Endothelial cell of umbilical vein (primary cell): ENCODE data around the gene CEP350. TPM values are rescaled to one million over a fixed set of nuclear protein-coding genes. Genes with fewer than 3 reads are reported as not detected.

ENCODE experiments used
- BruUV-seq: library from RNA; stranded (reverse); fragments of 400-500 nt; replicated peaks from 2 replicates; lab custom pipeline; 2021; lab: Mats Ljungman, UMichigan
- CTCF ChIA-PET: fragments of 300-600, 350-600 bp; sonication (Branson Sonifier 250); formaldehyde crosslinking; loops from one replicate; lab custom pipeline; 2021; ENCODE audit warnings: antibody characterized with exemption, inconsistent platforms; lab: Charles Lee
- POLR2A ChIA-PET: fragments of 300-600, 350-600 bp; sonication (Branson Sonifier 250); formaldehyde crosslinking; loops from one replicate; lab custom pipeline; 2021; ENCODE audit warnings: antibody characterized with exemption, inconsistent platforms; lab: Charles Lee
- DNase-seq: peaks from one replicate; pipeline ENCODE4 v3.0.0-alpha.2; 2011; ENCODE audit warnings: low read depth, low spot score
- FAIRE-seq: peaks from 2 replicates; lab custom pipeline; 2011; peaks lifted over from hg19 to GRCh38; lab: Jason Lieb, UNC
- H2AFZ ChIP-seq: 2 replicates; pipeline ENCODE4 v1.6.0; 2012; ENCODE audit warnings: low read depth, low read length, control low read depth, inconsistent platforms
- H3K27ac ChIP-seq: 2 replicates; pipeline ENCODE4 v1.5.1; 2011; ENCODE audit warnings: low read depth, mild to moderate bottlenecking, control low read depth, low read length, moderate library complexity; ENCODE audit not compliant: insufficient read depth
- H3K27me3 ChIP-seq, 2 experiments: 2 replicates each; pipeline versions ENCODE4 v1.6.0 to v1.6.1; 2011; ENCODE audit warnings: low read length in 2 of 2, mixed read lengths in 1 of 2; ENCODE audit not compliant: control insufficient read depth in 2 of 2, insufficient read depth in 2 of 2
- H3K36me3 ChIP-seq, 2 experiments: 2 replicates in 1 of 2; 3 replicates in 1 of 2; pipeline ENCODE4 v1.5.1; 2011; ENCODE audit warnings: low read length in 2 of 2, mild to moderate bottlenecking in 1 of 2, moderate library complexity in 1 of 2; ENCODE audit not compliant: control insufficient read depth in 2 of 2, insufficient read depth in 2 of 2; ENCODE audit errors: extremely low read depth in 1 of 2
- H3K4me1 ChIP-seq: 3 replicates; pipeline ENCODE4 v1.5.1; 2011; ENCODE audit warnings: mild to moderate bottlenecking, low read length; ENCODE audit not compliant: control insufficient read depth, insufficient read depth; ENCODE audit errors: extremely low read depth
- H3K4me2 ChIP-seq: 2 replicates; pipeline ENCODE4 v1.6.1; 2011; ENCODE audit warnings: low read length, control low read depth, mixed read lengths; ENCODE audit not compliant: insufficient read depth
- H3K4me3 ChIP-seq, 3 experiments: fragments of 200-600 bp in 1 of 3; sonication (generic), shearing (Covaris generic) in 1 of 3; replicated peaks in 1 of 3; 2 replicates each; pipeline ENCODE4 v1.5.1; 2011 to 2016; ENCODE audit warnings: control low read depth in 3 of 3, low read length in 3 of 3, mild to moderate bottlenecking in 2 of 3, inconsistent platforms in 1 of 3, low read depth in 1 of 3, moderate library complexity in 1 of 3; ENCODE audit not compliant: insufficient read depth in 1 of 3
- H3K79me2 ChIP-seq: 2 replicates; pipeline ENCODE4 v1.6.0; 2012; ENCODE audit warnings: low read length, inconsistent platforms; ENCODE audit not compliant: control insufficient read depth, insufficient read depth
- H3K9ac ChIP-seq: replicated peaks from 2 replicates; pipeline ENCODE3; 2011; ENCODE audit warnings: low read length, control low read depth; ENCODE audit not compliant: insufficient read depth; ENCODE audit errors: extremely low read depth
- H3K9me1 ChIP-seq: replicated peaks from 3 replicates; pipeline ENCODE4 v1.6.0; 2011; ENCODE audit warnings: mild to moderate bottlenecking, low read length; ENCODE audit not compliant: control insufficient read depth, insufficient read depth; ENCODE audit errors: extremely low read depth
- H3K9me3 ChIP-seq: replicated peaks from 2 replicates; pipeline ENCODE4 v1.5.1; 2012; ENCODE audit warnings: low read length, inconsistent platforms; ENCODE audit not compliant: control insufficient read depth, insufficient read depth
- H4K20me1 ChIP-seq: replicated peaks from 2 replicates; pipeline ENCODE3; 2011; ENCODE audit warnings: mild to moderate bottlenecking, low read length; ENCODE audit not compliant: control insufficient read depth, insufficient read depth; ENCODE audit errors: extremely low read depth
- CTCF ChIP-seq, 2 donors: IDR thresholded peaks; 1 replicate in 1 of 2; 2 replicates in 1 of 2; pipeline ENCODE4 v1.5.1; 2011; ENCODE audit warnings: low read length in 2 of 2, mild to moderate bottlenecking in 2 of 2, moderate library complexity in 2 of 2, control low read depth in 1 of 2, inconsistent platforms in 1 of 2, low read depth in 1 of 2; ENCODE audit not compliant: insufficient read depth in 1 of 2; ENCODE audit errors: extremely low read depth in 1 of 2
- EZH2 ChIP-seq: IDR thresholded peaks from 2 replicates; pipeline ENCODE4 v1.6.1; 2012; ENCODE audit warnings: borderline replicate concordance, low read depth, mild to moderate bottlenecking, moderate library complexity, low read length, inconsistent platforms; ENCODE audit not compliant: severe bottlenecking
- FOS ChIP-seq: IDR thresholded peaks from 2 replicates; pipeline ENCODE4 v1.6.1; 2011; ENCODE audit warnings: mild to moderate bottlenecking, low read length, moderate library complexity, borderline replicate concordance; ENCODE audit not compliant: insufficient read depth
- GATA2 ChIP-seq: IDR thresholded peaks from 2 replicates; pipeline ENCODE4 v1.7.0; 2011; ENCODE audit warnings: low read depth, mild to moderate bottlenecking, moderate library complexity, mixed read lengths, low read length; ENCODE audit not compliant: insufficient read length, insufficient read depth
- JUN ChIP-seq: IDR thresholded peaks from 2 replicates; pipeline ENCODE4 v1.6.1; 2011; ENCODE audit warnings: borderline replicate concordance, low read depth; ENCODE audit not compliant: insufficient read length, insufficient read depth
- MAX ChIP-seq: IDR thresholded peaks from 2 replicates; pipeline ENCODE4 v1.6.1; 2011; ENCODE audit not compliant: insufficient read depth, insufficient read length
- MYC ChIP-seq: IDR thresholded peaks from one replicate; pipeline ENCODE4 v1.6.1; 2011; ENCODE audit warnings: mild to moderate bottlenecking, low read depth, low read length
- POLR2A ChIP-seq: IDR thresholded peaks from 2 replicates; pipeline ENCODE4 v1.6.1; 2012; ENCODE audit warnings: low read depth, mild to moderate bottlenecking, control low read depth, low read length
- POLR2AphosphoS5 ChIP-seq: IDR thresholded peaks from 2 replicates; pipeline ENCODE4 v1.6.1; 2012; ENCODE audit warnings: low read depth, mild to moderate bottlenecking, control low read depth, low read length, moderate library complexity; ENCODE audit not compliant: insufficient read depth
- dilution Hi-C: fragments of 300-500 bp; cut with MboI; formaldehyde crosslinking; loops from one replicate; pipeline ENCODE4 v1.15.0; 2019; ENCODE audit warnings: low sequenced_read_pairs; ENCODE audit not compliant: extremely low pct_ligation_motif_present
- intact Hi-C: fragments of 100-400 bp; cut with micrococcal nuclease; formaldehyde crosslinking; loops from one replicate; pipeline ENCODE4 v1.10.0; 2022
- polyA plus RNA-seq, 4 experiments: library from polyadenylated mRNA; depleted of rRNA in 3 of 4; stranded (reverse) in 3 of 4; unstranded in 1 of 4; fragments of >200 nt; gene quantifications; 2 replicates each; pipeline versions ENCODE4 v1.2.1 to v1.2.3, GENCODE V29; 2011 to 2012; ENCODE audit warnings: missing spikeins in 1 of 4
- total RNA-seq: library from RNA; stranded (reverse); gene quantifications from 2 replicates; pipeline ENCODE4 v1.2.3, GENCODE V29; 2021

CEP350 gene
- total and polyA plus RNA-seq, 2 donors (not counting 3 experiments of a cell fraction or from before 2014, with no cell fraction given) = 4.8 to 30.1 TPM

GRCh38 chr1:179984101-179984500 is 29.5 kb downstream of the CEP350 start:
- H3K4me3 ChIP-seq = no peak overlapping the region
- H3K27ac ChIP-seq = no peak overlapping the region
- intact Hi-C loops = no loop called here
- H3K4me2 ChIP-seq = no peak overlapping the region
- no peaks in the 10 kb centered on the region for H3K9me1 ChIP-seq
- peaks cover 27% of the 10 kb centered on the region for H3K79me2 ChIP-seq
- peaks cover 3% of the 10 kb centered on the region for H4K20me1 ChIP-seq
- no peaks in the 10 kb centered on the region for H3K9me3 ChIP-seq
- POLR2A ChIA-PET = no interaction called here
- DNase-seq (no peak), FAIRE-seq (no peak)
- no TSS peak for BruUV-seq
- H3K27me3 ChIP-seq = no peaks in the 10 kb centered on the region
- no peaks in the 10 kb centered on the region for H3K36me3 ChIP-seq
- CTCF ChIA-PET = no interaction called here
- H3K9ac ChIP-seq = no peak overlapping the region
- H3K4me1 ChIP-seq = no peaks in the 10 kb centered on the region
- dilution Hi-C loops = no loop called here
- no peak overlapping the region for H2AFZ ChIP-seq
- TF ChIP-seq FOS (no peak), EZH2 (no peak), POLR2AphosphoS5 (no peak), MYC (no peak), GATA2 (no peak), MAX (no peak), POLR2A (no peak), CTCF (IDR thresholded peaks at IDR 0.05; ENCODE audit: extremely low read depth in 1 of 2, insufficient read depth in 1 of 2, low read depth in 1 of 2, low read length in 2 of 2) (no peak), JUN (no peak)
